ENCODE measurements around the gene PLCH1. TPM values are rescaled to one million over a fixed set of nuclear protein-coding genes. Genes with fewer than 3 reads are reported as not detected.

The PLCH1 gene
- total and polyA plus RNA-seq, 2 of the 13 experiments (the other 11 are each of a cell fraction or from before 2014, with no cell fraction given), result 2.0 to 3.0 TPM

- TF ChIP-seq SMYD3 (CRISPR knock-in tag; IDR thresholded peaks at IDR 0.05) (no peak), NAIF1 (CRISPR knock-in tag; IDR thresholded peaks at IDR 0.05; ENCODE audit: borderline replicate concordance) (no peak), NCOA2 (CRISPR knock-in tag; IDR thresholded peaks at IDR 0.05) (no peak), RBFOX2 (IDR thresholded peaks at IDR 0.05; ENCODE audit: low read depth, low read length) (peak; percentile 31; the same call in 1 of the 2 replicates), ZNF552 (CRISPR knock-in tag; IDR thresholded peaks at IDR 0.05; ENCODE audit: borderline replicate concordance) (no peak), WIZ (CRISPR knock-in tag; IDR thresholded peaks at IDR 0.05) (no peak), MZF1 (CRISPR knock-in tag; IDR thresholded peaks at IDR 0.05; ENCODE audit: borderline replicate concordance) (no peak), ZNF263 (CRISPR knock-in tag; IDR thresholded peaks at IDR 0.05) (no peak), SP2 (CRISPR knock-in tag; IDR thresholded peaks at IDR 0.05) (no peak), KLF13 (CRISPR knock-in tag; IDR thresholded peaks at IDR 0.05) (no peak), TARDBP (CRISPR knock-in tag; IDR thresholded peaks at IDR 0.05) (0 out of 2 replicates have a peak, but pooled peaks have one; percentile 50), FUBP1 (CRISPR knock-in tag; IDR thresholded peaks at IDR 0.05; ENCODE audit: borderline replicate concordance) (no peak), SRY (CRISPR knock-in tag; IDR thresholded peaks at IDR 0.05) (0 out of 2 replicates have a peak, but pooled peaks have one; percentile 55), ARNT2 (CRISPR knock-in tag; IDR thresholded peaks at IDR 0.05; ENCODE audit: low read depth) (peak; percentile 60; the same call in 1 of the 2 replicates), SAFB2 (CRISPR knock-in tag; IDR thresholded peaks at IDR 0.05; ENCODE audit: borderline replicate concordance, low read depth) (0 out of 2 replicates have a peak, but pooled peaks have one; percentile 24), ZNF574 (CRISPR knock-in tag; IDR thresholded peaks at IDR 0.05) (peak; percentile 17; the same call in 1 of the 2 replicates), ZNF605 (CRISPR knock-in tag; IDR thresholded peaks at IDR 0.05) (0 out of 2 replicates have a peak, but pooled peaks have one; percentile 46), ZMAT3 (CRISPR knock-in tag; conservative IDR thresholded peaks at IDR 0.05) (0 out of 2 replicates have a peak, but pooled peaks have one; percentile 25), NRL (CRISPR knock-in tag; IDR thresholded peaks at IDR 0.05; ENCODE audit: borderline replicate concordance) (0 out of 2 replicates have a peak, but pooled peaks have one; percentile 59), ZNF496 (CRISPR knock-in tag; IDR thresholded peaks at IDR 0.05; ENCODE audit: insufficient replicate concordance) (no peak), GPN1 (CRISPR knock-in tag; IDR thresholded peaks at IDR 0.05; ENCODE audit: borderline replicate concordance) (no peak), CAMTA2 (CRISPR knock-in tag; IDR thresholded peaks at IDR 0.05; ENCODE audit: borderline replicate concordance) (no peak), MTF1 (CRISPR knock-in tag; IDR thresholded peaks at IDR 0.05) (no peak), RFX1 (IDR thresholded peaks at IDR 0.05) (peak; percentile 78)
- TF ChIP-seq, protein P1, sequence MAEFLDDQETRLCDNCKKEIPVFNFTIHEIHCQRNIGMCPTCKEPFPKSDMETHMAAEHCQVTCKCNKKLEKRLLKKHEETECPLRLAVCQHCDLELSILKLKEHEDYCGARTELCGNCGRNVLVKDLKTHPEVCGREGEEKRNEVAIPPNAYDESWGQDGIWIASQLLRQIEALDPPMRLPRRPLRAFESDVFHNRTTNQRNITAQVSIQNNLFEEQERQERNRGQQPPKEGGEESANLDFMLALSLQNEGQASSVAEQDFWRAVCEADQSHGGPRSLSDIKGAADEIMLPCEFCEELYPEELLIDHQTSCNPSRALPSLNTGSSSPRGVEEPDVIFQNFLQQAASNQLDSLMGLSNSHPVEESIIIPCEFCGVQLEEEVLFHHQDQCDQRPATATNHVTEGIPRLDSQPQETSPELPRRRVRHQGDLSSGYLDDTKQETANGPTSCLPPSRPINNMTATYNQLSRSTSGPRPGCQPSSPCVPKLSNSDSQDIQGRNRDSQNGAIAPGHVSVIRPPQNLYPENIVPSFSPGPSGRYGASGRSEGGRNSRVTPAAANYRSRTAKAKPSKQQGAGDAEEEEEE (CRISPR knock-in tag; IDR thresholded peaks at IDR 0.05; ENCODE audit: borderline replicate concordance), result no peak; the same call in 1 of the 2 replicates
Observed at GRCh38 chr3:155744010-155744625, 753 bp downstream of the PLCH1 start (continued).

All from HepG2 (cell line).